ENCODE data around the gene NFASC. TPM values are rescaled to one million over a fixed set of nuclear protein-coding genes. Genes with fewer than 3 reads are reported as not detected.

NFASC gene
- total and polyA plus RNA-seq, 2 experiments from 2014 or later: 3.9 to 11.7 TPM

GRCh38 chr1:205025239-205025638 is 154.6 kb downstream of the NFASC start:
- no peaks in the 10 kb centered on the region for H3K27me3 ChIP-seq (ENCODE audit: insufficient read depth)
- no peak overlapping the region for H3K27ac Mint-ChIP-seq
- no peaks in the 10 kb centered on the region for H3K36me3 Mint-ChIP-seq (ENCODE audit: low read depth)

GRCh38 chr1:205026181-205026580 is 155.5 kb downstream of the NFASC start:
- no peak overlapping the region for H2AFZ ChIP-seq
- no peaks in the 10 kb centered on the region for H3K27me3 ChIP-seq (ENCODE audit: insufficient read depth)
- H3K27ac Mint-ChIP-seq: no peak overlapping the region
- no peak for DNase-seq (ENCODE audit: low spot score)
- peaks cover 22% of the 10 kb centered on the region; the same call in 2 of the 3 replicates for H3K4me1 Mint-ChIP-seq
- H3F3A ChIP-seq (replicated peaks; ENCODE audit: low read depth): no peaks in the 10 kb centered on the region
- H3K36me3 ChIP-seq (ENCODE audit: insufficient read depth): no peaks in the 10 kb centered on the region
- 0 out of 2 replicates have a peak overlapping the region, but pooled peaks have one; percentile 48 for H3K4me2 ChIP-seq
- no peak overlapping the region for H3K27ac ChIP-seq (ENCODE audit: low read depth)
- TF ChIP-seq NANOG (IDR thresholded peaks at IDR 0.05; ENCODE audit: borderline replicate concordance) (no peak), ZNF331 (CRISPR knock-in tag; IDR thresholded peaks at IDR 0.05; ENCODE audit: low read depth) (no peak)
- no peak overlapping the region for H3K4me3 ChIP-seq
- no peaks in the 10 kb centered on the region for H3K36me3 Mint-ChIP-seq (ENCODE audit: low read depth)
- H3K9me2 ChIP-seq (ENCODE audit: insufficient read depth): no peaks in the 10 kb centered on the region
- H3K9me3 Mint-ChIP-seq: no peaks in the 10 kb centered on the region
- no peak overlapping the region for H3K4me3 Mint-ChIP-seq
- H4K20me1 ChIP-seq (replicated peaks; ENCODE audit: insufficient read depth): no peaks in the 10 kb centered on the region; the same call in 1 of the 2 replicates
- H3K27me3 Mint-ChIP-seq (ENCODE audit: insufficient read depth, low read depth, poor library complexity): peaks cover 8% of the 10 kb centered on the region
- H3K79me2 ChIP-seq (replicated peaks; ENCODE audit: insufficient read depth): no peaks in the 10 kb centered on the region
- H3K4me1 ChIP-seq (ENCODE audit: insufficient read depth): peaks cover 7% of the 10 kb centered on the region
- peak; percentile 70 for ATAC-seq

More at GRCh38 chr1:205025239-205025638, 154.6 kb downstream of the NFASC start:
- Histone ChIP-seq H3K4me1 (ENCODE audit: insufficient read depth) (peaks cover 7% of the 10 kb centered on the region), H4K20me1 (replicated peaks; ENCODE audit: insufficient read depth) (no peaks in the 10 kb centered on the region; the same call in 1 of the 2 replicates), H2AFZ (no peak overlapping the region), H3K4me2 (no peak overlapping the region), H3K79me2 (replicated peaks; ENCODE audit: insufficient read depth) (no peaks in the 10 kb centered on the region), H3K36me3 (ENCODE audit: insufficient read depth) (no peaks in the 10 kb centered on the region), H3K27ac (ENCODE audit: low read depth) (no peak overlapping the region), H3F3A (replicated peaks; ENCODE audit: low read depth) (no peaks in the 10 kb centered on the region), H3K9me2 (ENCODE audit: insufficient read depth) (no peaks in the 10 kb centered on the region), H3K4me3 (no peak overlapping the region)
- H3K9me3 Mint-ChIP-seq: no peaks in the 10 kb centered on the region
- DNase-seq (ENCODE audit: low spot score): no peak
- no peak overlapping the region for H3K4me3 Mint-ChIP-seq
- H3K27me3 Mint-ChIP-seq (ENCODE audit: insufficient read depth, low read depth, poor library complexity): peaks cover 8% of the 10 kb centered on the region
- no peak for TF ChIP-seq CTCF (conservative IDR thresholded peaks at IDR 0.05; ENCODE audit: low read depth in 2 of 2)
- TF ChIP-seq NANOG (IDR thresholded peaks at IDR 0.05; ENCODE audit: borderline replicate concordance): no peak
- TF ChIP-seq EZH2phosphoT487 (IDR thresholded peaks at IDR 0.05; ENCODE audit: unreplicated experiment): no peak
- no peak for TF ChIP-seq EZH2 (IDR thresholded peaks at IDR 0.05; ENCODE audit: low read depth, unreplicated experiment)
- H3K4me1 Mint-ChIP-seq: peaks cover 16% of the 10 kb centered on the region; the same call in 2 of the 3 replicates
- ATAC-seq: no peak

GRCh38 chr1:205028390-205028789 is 157.7 kb downstream of the NFASC start:
- no peaks in the 10 kb centered on the region for H3F3A ChIP-seq (replicated peaks; ENCODE audit: low read depth)
- no peaks in the 10 kb centered on the region for H3K36me3 Mint-ChIP-seq (ENCODE audit: low read depth)
- H3K4me2 ChIP-seq: no peak overlapping the region
- peaks cover 7% of the 10 kb centered on the region for H3K4me1 ChIP-seq (ENCODE audit: insufficient read depth)
- H3K9me2 ChIP-seq (ENCODE audit: insufficient read depth): no peaks in the 10 kb centered on the region
- H3K4me3 ChIP-seq: no peak overlapping the region
- H2AFZ ChIP-seq: no peak overlapping the region
- H3K4me3 Mint-ChIP-seq: no peak overlapping the region
- H3K4me1 Mint-ChIP-seq: peaks cover 27% of the 10 kb centered on the region; the same call in 2 of the 3 replicates
- no peak for DNase-seq (ENCODE audit: low spot score)
- H3K79me2 ChIP-seq (replicated peaks; ENCODE audit: insufficient read depth): no peaks in the 10 kb centered on the region
- H3K27ac ChIP-seq (ENCODE audit: low read depth): no peak overlapping the region
- no peak overlapping the region for H3K27ac Mint-ChIP-seq
- H3K27me3 Mint-ChIP-seq (ENCODE audit: insufficient read depth, low read depth, poor library complexity): peaks cover 10% of the 10 kb centered on the region
- H3K9me3 Mint-ChIP-seq: no peaks in the 10 kb centered on the region
- no peaks in the 10 kb centered on the region for H3K36me3 ChIP-seq (ENCODE audit: insufficient read depth)
- H3K27me3 ChIP-seq (ENCODE audit: insufficient read depth): no peaks in the 10 kb centered on the region
- H4K20me1 ChIP-seq (replicated peaks; ENCODE audit: insufficient read depth): no peaks in the 10 kb centered on the region; the same call in 1 of the 2 replicates
- ATAC-seq: no peak
- TF ChIP-seq CTCF (conservative IDR thresholded peaks at IDR 0.05; ENCODE audit: low read depth in 2 of 2): no peak
- no peak for TF ChIP-seq CREB1 (CRISPR knock-in tag; IDR thresholded peaks at IDR 0.05; ENCODE audit: low read depth)
- no peak for TF ChIP-seq POLR2AphosphoS5 (IDR thresholded peaks at IDR 0.05; ENCODE audit: low read depth)
- no peak for TF ChIP-seq EZH2phosphoT487 (IDR thresholded peaks at IDR 0.05; ENCODE audit: unreplicated experiment)
- TF ChIP-seq ETS1 (IDR thresholded peaks at IDR 0.05): no peak
- no peak for TF ChIP-seq NANOG (IDR thresholded peaks at IDR 0.05; ENCODE audit: borderline replicate concordance)
- TF ChIP-seq ZNF114 (CRISPR knock-in tag; IDR thresholded peaks at IDR 0.05): no peak
- no peak for TF ChIP-seq REST (IDR thresholded peaks at IDR 0.05; ENCODE audit: unreplicated experiment)
